H1 (cell line): ENCODE measurements around the gene RAB10.

Experiments used
- EZH2 ChIP-seq: fragments of 200-600 bp; sonication (generic); IDR thresholded peaks from 2 replicates; pipeline ENCODE4 v1.7.1; 2012; ENCODE audit warnings: low read depth, mild to moderate bottlenecking, moderate library complexity, low read length, inconsistent platforms; ENCODE audit not compliant: severe bottlenecking
- SP2 ChIP-seq: IDR thresholded peaks from 2 replicates; pipeline ENCODE4 v1.6.1; 2012; ENCODE audit warnings: mild to moderate bottlenecking, low read length, inconsistent platforms
- TF ChIP-seq, protein P1 (sequence below), 3 experiments: IDR thresholded peaks; 1 replicate in 2 of 3; 2 replicates in 1 of 3; pipeline versions ENCODE4 v1.5.1 to v1.6.1; 2011; ENCODE audit warnings: low read length in 3 of 3, mild to moderate bottlenecking in 3 of 3, inconsistent platforms in 2 of 3, low read depth in 1 of 3, moderate library complexity in 1 of 3; ENCODE audit not compliant: insufficient read depth in 1 of 3; ENCODE audit errors: control extremely low read depth in 1 of 3

- TF ChIP-seq SP2 (no peak), EZH2 (no peak)
- TF ChIP-seq, protein P1, sequence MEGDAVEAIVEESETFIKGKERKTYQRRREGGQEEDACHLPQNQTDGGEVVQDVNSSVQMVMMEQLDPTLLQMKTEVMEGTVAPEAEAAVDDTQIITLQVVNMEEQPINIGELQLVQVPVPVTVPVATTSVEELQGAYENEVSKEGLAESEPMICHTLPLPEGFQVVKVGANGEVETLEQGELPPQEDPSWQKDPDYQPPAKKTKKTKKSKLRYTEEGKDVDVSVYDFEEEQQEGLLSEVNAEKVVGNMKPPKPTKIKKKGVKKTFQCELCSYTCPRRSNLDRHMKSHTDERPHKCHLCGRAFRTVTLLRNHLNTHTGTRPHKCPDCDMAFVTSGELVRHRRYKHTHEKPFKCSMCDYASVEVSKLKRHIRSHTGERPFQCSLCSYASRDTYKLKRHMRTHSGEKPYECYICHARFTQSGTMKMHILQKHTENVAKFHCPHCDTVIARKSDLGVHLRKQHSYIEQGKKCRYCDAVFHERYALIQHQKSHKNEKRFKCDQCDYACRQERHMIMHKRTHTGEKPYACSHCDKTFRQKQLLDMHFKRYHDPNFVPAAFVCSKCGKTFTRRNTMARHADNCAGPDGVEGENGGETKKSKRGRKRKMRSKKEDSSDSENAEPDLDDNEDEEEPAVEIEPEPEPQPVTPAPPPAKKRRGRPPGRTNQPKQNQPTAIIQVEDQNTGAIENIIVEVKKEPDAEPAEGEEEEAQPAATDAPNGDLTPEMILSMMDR (IDR thresholded peaks at IDR 0.05; ENCODE audit: control extremely low read depth in 1 of 3, insufficient read depth in 1 of 3, low read depth in 1 of 3, low read length in 3 of 3): 0 out of 4 replicates have a peak, but pooled peaks of 1 of the 3 experiments have one; percentile 2
Observed at GRCh38 chr2:26033818-26034636, at the start of gene RAB10.
